Mononuclear cell (primary cell): ENCODE results near the gene FAM118B. TPM values are rescaled to one million over a fixed set of nuclear protein-coding genes. Genes with fewer than 3 reads are reported as not detected.

Source experiments
- H3K27me3 ChIP-seq: 2 replicates; pipeline ENCODE4 v1.6.0; 2011; ENCODE audit warnings: low read length, control low read depth; ENCODE audit not compliant: insufficient read depth
- H3K4me1 ChIP-seq: 2 replicates; pipeline ENCODE4 v1.5.1; 2011; ENCODE audit warnings: mild to moderate bottlenecking, low read length, control low read depth; ENCODE audit not compliant: insufficient read depth
- H3K4me3 ChIP-seq: 2 replicates; pipeline ENCODE4 v1.5.1; 2011; ENCODE audit warnings: mild to moderate bottlenecking, low read length, moderate library complexity
- H3K9me3 ChIP-seq: 2 replicates; pipeline ENCODE4 v1.5.1; 2011; ENCODE audit warnings: low read depth, mild to moderate bottlenecking, control low read depth, low read length
- total RNA-seq: library from RNA; depleted of rRNA; stranded (reverse); fragments of >200 nt; gene quantifications from one replicate; pipeline ENCODE4 v1.2.3, GENCODE V29; 2012

The FAM118B gene
- total RNA-seq, 1 donor, result 2.8 TPM

- no peak overlapping the region for H3K4me3 ChIP-seq
- no peaks in the 10 kb centered on the region for H3K4me1 ChIP-seq
- H3K9me3 ChIP-seq, result no peaks in the 10 kb centered on the region
- no peaks in the 10 kb centered on the region for H3K27me3 ChIP-seq
These were observed 16.5 kb upstream of the FAM118B start for GRCh38 chr11:126195119-126195518.

- Histone ChIP-seq H3K4me3 (no peak overlapping the region), H3K9me3 (no peaks in the 10 kb centered on the region), H3K27me3 (no peaks in the 10 kb centered on the region), H3K4me1 (no peaks in the 10 kb centered on the region)
These were observed 14.2 kb upstream of the FAM118B start for GRCh38 chr11:126197277-126197939.

GRCh38 chr11:126198648-126199047 lies 12.9 kb upstream of the FAM118B start:
- Histone ChIP-seq H3K4me3 (no peak overlapping the region), H3K9me3 (no peaks in the 10 kb centered on the region), H3K4me1 (no peaks in the 10 kb centered on the region), H3K27me3 (no peaks in the 10 kb centered on the region)

GRCh38 chr11:126202646-126203359 lies 8.8 kb upstream of the FAM118B start:
- H3K4me1 ChIP-seq, result no peaks in the 10 kb centered on the region
- H3K4me3 ChIP-seq, result no peak overlapping the region
- no peaks in the 10 kb centered on the region for H3K27me3 ChIP-seq
- no peaks in the 10 kb centered on the region for H3K9me3 ChIP-seq

GRCh38 chr11:126205359-126205758 lies 6.2 kb upstream of the FAM118B start:
- no peak overlapping the region for H3K4me3 ChIP-seq
- no peaks in the 10 kb centered on the region for H3K4me1 ChIP-seq
- no peaks in the 10 kb centered on the region for H3K27me3 ChIP-seq
- no peaks in the 10 kb centered on the region for H3K9me3 ChIP-seq

- no peaks in the 10 kb centered on the region for H3K9me3 ChIP-seq
- peaks cover 16% of the 10 kb centered on the region for H3K4me1 ChIP-seq
- H3K4me3 ChIP-seq, result no peak overlapping the region
- H3K27me3 ChIP-seq, result no peaks in the 10 kb centered on the region
These were observed 3.7 kb upstream of the FAM118B start for GRCh38 chr11:126207896-126208295.

- Histone ChIP-seq H3K27me3 (no peaks in the 10 kb centered on the region), H3K4me3 (peak overlapping the region; percentile 84), H3K4me1 (peaks cover 29% of the 10 kb centered on the region), H3K9me3 (no peaks in the 10 kb centered on the region)
These were observed 729 bp upstream of the FAM118B start for GRCh38 chr11:126210871-126211235.

- Histone ChIP-seq H3K4me1 (peaks cover 31% of the 10 kb centered on the region), H3K4me3 (peak overlapping the region; percentile 84), H3K9me3 (no peaks in the 10 kb centered on the region), H3K27me3 (no peaks in the 10 kb centered on the region)
These were observed 593 bp downstream of the FAM118B start for GRCh38 chr11:126212089-126212660.

GRCh38 chr11:126214441-126214840 lies 2.9 kb downstream of the FAM118B start:
- no peaks in the 10 kb centered on the region for H3K27me3 ChIP-seq
- peaks cover 38% of the 10 kb centered on the region for H3K4me1 ChIP-seq
- H3K9me3 ChIP-seq, result no peaks in the 10 kb centered on the region
- no peak overlapping the region for H3K4me3 ChIP-seq

GRCh38 chr11:126214841-126215240 lies 3.3 kb downstream of the FAM118B start:
- H3K4me3 ChIP-seq, result no peak overlapping the region
- H3K9me3 ChIP-seq, result no peaks in the 10 kb centered on the region
- peaks cover 38% of the 10 kb centered on the region for H3K4me1 ChIP-seq
- no peaks in the 10 kb centered on the region for H3K27me3 ChIP-seq

- Histone ChIP-seq H3K4me3 (no peak overlapping the region), H3K9me3 (no peaks in the 10 kb centered on the region), H3K4me1 (peaks cover 32% of the 10 kb centered on the region), H3K27me3 (no peaks in the 10 kb centered on the region)
These were observed 5.1 kb downstream of the FAM118B start for GRCh38 chr11:126216526-126217305.

- Histone ChIP-seq H3K4me1 (peaks cover 26% of the 10 kb centered on the region), H3K9me3 (no peaks in the 10 kb centered on the region), H3K4me3 (no peak overlapping the region), H3K27me3 (no peaks in the 10 kb centered on the region)
These were observed 5.9 kb downstream of the FAM118B start for GRCh38 chr11:126217491-126217890.

GRCh38 chr11:126219547-126219946 lies 8.0 kb downstream of the FAM118B start:
- Histone ChIP-seq H3K27me3 (no peaks in the 10 kb centered on the region), H3K4me1 (peaks cover 16% of the 10 kb centered on the region), H3K9me3 (no peaks in the 10 kb centered on the region), H3K4me3 (no peak overlapping the region)

GRCh38 chr11:126224647-126225294 lies 13.2 kb downstream of the FAM118B start:
- Histone ChIP-seq H3K4me1 (no peaks in the 10 kb centered on the region), H3K27me3 (no peaks in the 10 kb centered on the region), H3K9me3 (no peaks in the 10 kb centered on the region), H3K4me3 (no peak overlapping the region)

GRCh38 chr11:126225295-126225665 lies 13.7 kb downstream of the FAM118B start:
- no peak overlapping the region for H3K4me3 ChIP-seq
- H3K9me3 ChIP-seq, result no peaks in the 10 kb centered on the region
- no peaks in the 10 kb centered on the region for H3K27me3 ChIP-seq
- no peaks in the 10 kb centered on the region for H3K4me1 ChIP-seq
